Colonic mucosa (tissue), 4 donors: ENCODE data around the gene CDC14C. TPM values are rescaled to one million over a fixed set of nuclear protein-coding genes. Genes with fewer than 3 reads are reported as not detected.

Experiments used
- DNase-seq: peaks from one replicate; pipeline ENCODE4 v3.0.0-alpha.2; 2020
- H3K27ac ChIP-seq: fragments of 200-600 bp; one replicate; pipeline ENCODE4 v1.8.0; 2021
- H3K27me3 ChIP-seq: fragments of 200-600 bp; one replicate; pipeline ENCODE4 v1.8.0; 2021
- H3K36me3 ChIP-seq: fragments of 200-600 bp; one replicate; pipeline ENCODE4 v1.8.0; 2021
- H3K4me1 ChIP-seq: fragments of 200-600 bp; one replicate; pipeline ENCODE4 v1.8.0; 2021; ENCODE audit warnings: mild to moderate bottlenecking
- H3K4me3 ChIP-seq: fragments of 200-600 bp; one replicate; pipeline ENCODE4 v1.8.0; 2021
- H3K9ac ChIP-seq, 2 donors: one replicate each; pipeline ENCODE4 v1.7.0; 2013; ENCODE audit warnings: control low read depth in 2 of 2, low read depth in 2 of 2, low read length in 2 of 2
- H3K9me3 ChIP-seq: fragments of 200-600 bp; one replicate; pipeline ENCODE4 v1.8.0; 2021
- intact Hi-C: fragments of 100-400 bp; cut with DNase I; formaldehyde crosslinking; loops from one replicate; pipeline ENCODE4 v1.14.1; 2022
- total RNA-seq, 2 donors: library from RNA; stranded (reverse); fragmentation: NEBNext Ultra II Directional in 1 of 2; extraction: Animal tissue kit (Norgen Biotek cat#: 25700) in 1 of 2; gene quantifications; one replicate each; pipeline ENCODE4 v1.2.1, GENCODE V29; 2021
- TF ChIP-seq, protein P1 (sequence below): fragments of 200-600 bp; IDR thresholded peaks from one replicate; pipeline ENCODE4 v1.8.0; 2022; ENCODE audit warnings: antibody characterized with exemption, mild to moderate bottlenecking
- donor health status: healthy.
- donor health status: DM: no; HTN: no; CAD: no.
- donor health status: DM: no; HTN: no; CAD: no.

The CDC14C gene
- total RNA-seq, result not detected

DNA sequence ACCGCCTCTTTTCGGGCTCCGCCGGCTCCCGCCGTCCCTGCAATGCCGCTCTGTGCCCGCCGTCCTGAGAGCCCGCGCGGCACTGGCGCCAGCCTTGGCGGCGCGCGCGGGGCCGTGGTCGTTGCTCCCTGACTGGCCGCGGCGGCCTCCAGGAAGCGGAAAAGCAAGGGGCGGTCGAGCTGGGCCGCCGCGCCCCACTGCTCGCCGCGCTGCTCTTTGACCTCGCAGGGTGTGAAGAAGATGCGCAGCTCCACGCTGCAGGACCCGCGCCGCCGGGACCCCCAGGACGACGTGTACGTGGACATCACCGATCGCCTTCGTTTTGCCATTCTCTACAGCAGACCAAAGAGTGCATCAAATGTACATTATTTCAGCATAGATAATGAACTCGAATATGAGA lies at the start of gene CDC14C:
TSS of gene CDC14C (plus strand) at position 115 of the 400 bp plus-strand sequence. CDS start at position 241, 126 bp downstream.
- Histone ChIP-seq H3K4me3 (no peak within 1 kb of the TSS), H3K36me3 (no peaks in the 10 kb centered on the region), H3K27ac (no peak within 1 kb of the TSS), H3K27me3 (no peaks in the 10 kb centered on the region), H3K9me3 (no peaks in the 10 kb centered on the region), H3K4me1 (no peaks in the 10 kb centered on the region), H3K9ac (no peak within 1 kb of the TSS)
- intact Hi-C loops, result no loop called here
- TF ChIP-seq, protein P1, sequence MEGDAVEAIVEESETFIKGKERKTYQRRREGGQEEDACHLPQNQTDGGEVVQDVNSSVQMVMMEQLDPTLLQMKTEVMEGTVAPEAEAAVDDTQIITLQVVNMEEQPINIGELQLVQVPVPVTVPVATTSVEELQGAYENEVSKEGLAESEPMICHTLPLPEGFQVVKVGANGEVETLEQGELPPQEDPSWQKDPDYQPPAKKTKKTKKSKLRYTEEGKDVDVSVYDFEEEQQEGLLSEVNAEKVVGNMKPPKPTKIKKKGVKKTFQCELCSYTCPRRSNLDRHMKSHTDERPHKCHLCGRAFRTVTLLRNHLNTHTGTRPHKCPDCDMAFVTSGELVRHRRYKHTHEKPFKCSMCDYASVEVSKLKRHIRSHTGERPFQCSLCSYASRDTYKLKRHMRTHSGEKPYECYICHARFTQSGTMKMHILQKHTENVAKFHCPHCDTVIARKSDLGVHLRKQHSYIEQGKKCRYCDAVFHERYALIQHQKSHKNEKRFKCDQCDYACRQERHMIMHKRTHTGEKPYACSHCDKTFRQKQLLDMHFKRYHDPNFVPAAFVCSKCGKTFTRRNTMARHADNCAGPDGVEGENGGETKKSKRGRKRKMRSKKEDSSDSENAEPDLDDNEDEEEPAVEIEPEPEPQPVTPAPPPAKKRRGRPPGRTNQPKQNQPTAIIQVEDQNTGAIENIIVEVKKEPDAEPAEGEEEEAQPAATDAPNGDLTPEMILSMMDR, result no peak
- no peak for DNase-seq

DNA sequence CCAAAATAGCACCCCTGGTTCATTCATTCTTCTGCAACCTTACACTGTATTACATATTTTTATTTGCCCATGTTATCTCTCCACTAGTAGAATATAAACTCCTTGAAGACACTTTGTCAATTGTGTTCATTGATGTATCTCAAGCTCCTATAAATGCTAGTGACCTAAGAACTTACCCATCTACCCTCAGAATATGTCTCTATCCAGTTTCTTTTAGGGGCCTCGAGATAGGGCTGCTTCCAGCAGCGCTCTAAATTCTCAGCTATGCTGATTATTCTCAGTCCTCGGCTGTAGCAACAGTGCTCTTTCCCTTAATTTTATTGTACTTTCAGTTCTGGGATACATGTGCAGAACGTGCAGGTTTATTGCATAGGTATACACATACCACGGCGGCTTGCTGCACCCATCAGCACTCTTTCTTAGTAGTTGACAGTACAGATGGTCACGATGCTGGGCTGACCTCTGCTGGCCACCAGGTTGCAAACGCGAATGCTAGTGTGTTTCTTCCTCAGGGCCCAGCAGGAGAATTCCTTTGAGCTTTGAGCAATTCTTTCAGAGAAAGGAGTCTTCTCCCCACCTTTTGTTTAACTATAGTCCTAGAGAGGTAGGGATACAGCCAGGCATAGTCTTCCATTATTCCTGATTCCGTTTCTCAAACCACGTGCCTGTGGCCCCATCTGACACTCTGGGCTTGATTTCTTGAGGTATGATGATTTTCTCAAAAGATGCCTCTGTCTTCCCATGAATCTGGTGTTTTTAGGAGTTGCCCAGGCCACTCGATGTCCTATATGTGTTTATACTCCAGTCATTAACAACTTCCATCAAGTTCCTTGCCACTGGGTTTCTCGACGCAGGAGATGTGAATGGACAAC lies 49.1 kb upstream of the CDC14C start:
- no peaks in the 10 kb centered on the region for H3K27me3 ChIP-seq
- TF ChIP-seq, protein P1, result peak; percentile 46
- no peak overlapping the region for H3K9ac ChIP-seq
- no peaks in the 10 kb centered on the region for H3K4me1 ChIP-seq
- intact Hi-C loops, result no loop called here
- H3K4me3 ChIP-seq, result no peak overlapping the region
- no peak overlapping the region for H3K27ac ChIP-seq
- peak; percentile 28 for DNase-seq
- no peaks in the 10 kb centered on the region for H3K9me3 ChIP-seq
- no peaks in the 10 kb centered on the region for H3K36me3 ChIP-seq

- intact Hi-C loops, result no loop called here
These were observed 48.3 kb upstream of the CDC14C start for GRCh38 chr7:48876087-48876486.

GRCh38 chr7:48880851-48881250 lies 43.5 kb upstream of the CDC14C start:
- intact Hi-C loops, result no loop called here
- TF ChIP-seq, protein P1, result no peak

More at GRCh38 chr7:48876087-48876486, 48.3 kb upstream of the CDC14C start:
- H3K36me3 ChIP-seq, result no peaks in the 10 kb centered on the region
- no peak overlapping the region for H3K27ac ChIP-seq
- H3K9me3 ChIP-seq, result no peaks in the 10 kb centered on the region
- no peaks in the 10 kb centered on the region for H3K27me3 ChIP-seq
- H3K4me1 ChIP-seq, result no peaks in the 10 kb centered on the region
- no peak for DNase-seq
- TF ChIP-seq, protein P1, result no peak
- no peak overlapping the region for H3K9ac ChIP-seq
- H3K4me3 ChIP-seq, result no peak overlapping the region

GRCh38 chr7:48887500-48887899 lies 36.8 kb upstream of the CDC14C start:
- intact Hi-C loops, result no loop called here

More at GRCh38 chr7:48880851-48881250, 43.5 kb upstream of the CDC14C start:
- Histone ChIP-seq H3K9ac (no peak overlapping the region), H3K4me3 (no peak overlapping the region), H3K36me3 (no peaks in the 10 kb centered on the region), H3K4me1 (no peaks in the 10 kb centered on the region), H3K9me3 (no peaks in the 10 kb centered on the region), H3K27ac (no peak overlapping the region), H3K27me3 (no peaks in the 10 kb centered on the region)
- no peak for DNase-seq

More at GRCh38 chr7:48887500-48887899, 36.8 kb upstream of the CDC14C start:
- Histone ChIP-seq H3K36me3 (no peaks in the 10 kb centered on the region), H3K27me3 (no peaks in the 10 kb centered on the region), H3K4me3 (no peak overlapping the region), H3K9me3 (no peaks in the 10 kb centered on the region), H3K27ac (no peak overlapping the region), H3K4me1 (no peaks in the 10 kb centered on the region), H3K9ac (no peak overlapping the region)
- DNase-seq, result no peak
- TF ChIP-seq, protein P1, result no peak
